ENCODE results near the gene NAT9. TPM values are rescaled to one million over a fixed set of nuclear protein-coding genes. Genes with fewer than 3 reads are reported as not detected.
A peak's percentile ranks its signal among the peaks of the same experiment; 100 is the strongest.

NAT9 gene
- total RNA-seq, 1 experiment from 2014 or later, result 64.8 TPM

GRCh38 chr17:74773414-74773813 is 2.7 kb downstream of the NAT9 start:
- ChIA-PET CTCF (interaction anchor here (0.6 to 5.3 kb wide), 4 partner anchors 27 to 473 kb away, joined by 3 to 74 read pairs (median 3); no protein-coding TSS in a partner anchor), POLR2A (interaction anchor here (1.0 to 1.1 kb wide), 2 partner anchors 23 to 24 kb away, joined by 3 read pairs; no protein-coding TSS in a partner anchor)
- TF ChIP-seq CTCF (IDR thresholded peaks at IDR 0.05; ENCODE audit: unreplicated experiment), result no peak
- Mint-ChIP-seq H3K27ac (ENCODE audit: low read depth, unreplicated experiment) (no peak overlapping the region), H3K36me3 (ENCODE audit: insufficient read depth, unreplicated experiment) (peaks cover 44% of the 10 kb centered on the region), H3K9me3 (ENCODE audit: unreplicated experiment) (no peaks in the 10 kb centered on the region), H3K4me1 (ENCODE audit: insufficient read depth, unreplicated experiment) (peaks cover 27% of the 10 kb centered on the region), H3K27me3 (ENCODE audit: insufficient read depth, unreplicated experiment) (no peaks in the 10 kb centered on the region), H3K4me3 (ENCODE audit: unreplicated experiment) (no peak overlapping the region)
- DNase-seq (ENCODE audit: unreplicated experiment), result no peak
- BruUV-seq (replicated peaks), result no TSS peak
- intact Hi-C loops (cut with micrococcal nuclease), result loop anchor here (5.0 kb wide), 1 partner anchor 116 kb away; no protein-coding TSS in a partner anchor

DNA sequence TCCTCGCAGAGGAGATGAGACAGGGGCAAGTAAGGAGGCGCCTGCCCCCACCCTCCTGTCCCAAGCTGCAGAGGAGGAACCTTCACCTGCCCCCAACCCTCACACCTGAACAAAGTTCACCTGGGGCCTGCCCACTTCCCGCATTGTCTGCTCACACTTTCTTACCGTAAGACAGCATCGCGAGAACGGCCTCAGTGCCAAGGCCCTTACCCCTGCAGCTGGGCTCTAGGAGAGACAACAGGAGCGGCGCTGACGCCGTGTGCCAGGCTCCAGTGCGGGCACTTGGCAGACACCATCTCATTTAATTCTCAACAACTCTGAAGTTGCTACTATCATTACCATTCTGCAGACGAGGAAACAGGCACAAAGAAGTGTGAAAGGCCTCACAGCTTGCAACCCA is 4.1 kb downstream of the NAT9 start:
- H3K9me3 Mint-ChIP-seq (ENCODE audit: unreplicated experiment), result no peaks in the 10 kb centered on the region
- no peak for DNase-seq (ENCODE audit: unreplicated experiment)
- no peak overlapping the region for H3K27ac Mint-ChIP-seq (ENCODE audit: low read depth, unreplicated experiment)
- H3K27me3 Mint-ChIP-seq (ENCODE audit: insufficient read depth, unreplicated experiment), result no peaks in the 10 kb centered on the region
- intact Hi-C loops (cut with micrococcal nuclease), result loop anchor here (5.0 kb wide), 1 partner anchor 115 kb away; no protein-coding TSS in a partner anchor
- no peak for TF ChIP-seq CTCF (IDR thresholded peaks at IDR 0.05; ENCODE audit: unreplicated experiment)
- peaks cover 31% of the 10 kb centered on the region for H3K4me1 Mint-ChIP-seq (ENCODE audit: insufficient read depth, unreplicated experiment)
- no TSS peak for BruUV-seq (replicated peaks)
- H3K36me3 Mint-ChIP-seq (ENCODE audit: insufficient read depth, unreplicated experiment), result peaks cover 52% of the 10 kb centered on the region
- POLR2A ChIA-PET, result no interaction called here
- no peak overlapping the region for H3K4me3 Mint-ChIP-seq (ENCODE audit: unreplicated experiment)
- CTCF ChIA-PET, result interaction anchor here (1.5 to 5.3 kb wide), 4 partner anchors 14 to 93 kb away, joined by 3 to 74 read pairs (median 45); no protein-coding TSS in a partner anchor

DNA sequence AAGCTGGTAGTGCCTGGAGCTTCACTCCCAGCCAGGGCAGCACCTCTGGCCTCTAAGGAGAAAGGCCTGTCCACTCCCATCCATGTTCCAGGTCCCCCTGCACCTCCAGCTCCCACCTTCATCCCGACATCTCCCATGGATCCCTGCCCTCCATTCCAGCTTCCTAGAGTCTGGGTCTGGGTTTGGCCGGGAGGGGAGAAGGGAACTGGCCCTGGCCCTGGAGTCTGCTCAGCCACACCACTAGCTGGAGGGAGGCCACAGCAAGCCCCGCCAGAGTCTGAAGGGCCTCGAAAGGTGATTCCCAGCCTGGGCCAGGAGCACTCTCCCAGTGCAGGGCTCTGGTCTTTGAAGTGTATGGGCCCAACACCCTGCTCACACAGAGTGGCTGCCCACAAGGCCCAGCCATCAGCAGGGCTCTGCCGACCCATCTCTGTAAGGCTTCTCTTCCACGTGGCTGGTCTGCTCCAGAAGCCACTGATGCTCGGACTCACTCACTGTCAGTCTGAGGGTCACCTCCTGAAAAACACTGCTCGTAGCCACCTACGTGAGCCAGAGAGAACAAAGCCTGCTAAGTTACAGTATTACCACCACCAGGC is 4.7 kb downstream of the NAT9 start:
- Mint-ChIP-seq H3K27ac (ENCODE audit: low read depth, unreplicated experiment) (no peak overlapping the region), H3K27me3 (ENCODE audit: insufficient read depth, unreplicated experiment) (no peaks in the 10 kb centered on the region), H3K9me3 (ENCODE audit: unreplicated experiment) (no peaks in the 10 kb centered on the region), H3K4me3 (ENCODE audit: unreplicated experiment) (no peak overlapping the region), H3K36me3 (ENCODE audit: insufficient read depth, unreplicated experiment) (peaks cover 52% of the 10 kb centered on the region), H3K4me1 (ENCODE audit: insufficient read depth, unreplicated experiment) (peaks cover 31% of the 10 kb centered on the region)
- intact Hi-C loops (cut with micrococcal nuclease), result loop anchor here (5.0 kb wide), 1 partner anchor 114 kb away; no protein-coding TSS in a partner anchor
- BruUV-seq (replicated peaks), result no TSS peak
- POLR2A ChIA-PET, result interaction anchor here (0.9 to 3.0 kb wide), 5 partner anchors 13 to 114 kb away, joined by 3 to 18 read pairs (median 4); no protein-coding TSS in a partner anchor
- DNase-seq (ENCODE audit: unreplicated experiment), result no peak
- no peak for TF ChIP-seq CTCF (IDR thresholded peaks at IDR 0.05; ENCODE audit: unreplicated experiment)
- CTCF ChIA-PET, result interaction anchor here (0.6 to 5.3 kb wide), 27 partner anchors 9 to 588 kb away, joined by 3 to 74 read pairs (median 4); no protein-coding TSS in a partner anchor

GRCh38 chr17:74770498-74771318 is 5.4 kb downstream of the NAT9 start:
- Mint-ChIP-seq H3K4me1 (ENCODE audit: insufficient read depth, unreplicated experiment) (peaks cover 25% of the 10 kb centered on the region), H3K27me3 (ENCODE audit: insufficient read depth, unreplicated experiment) (no peaks in the 10 kb centered on the region), H3K27ac (ENCODE audit: low read depth, unreplicated experiment) (peak overlapping the region; percentile 19), H3K36me3 (ENCODE audit: insufficient read depth, unreplicated experiment) (peaks cover 52% of the 10 kb centered on the region), H3K4me3 (ENCODE audit: unreplicated experiment) (no peak overlapping the region), H3K9me3 (ENCODE audit: unreplicated experiment) (no peaks in the 10 kb centered on the region)
- intact Hi-C loops (cut with micrococcal nuclease), result loop anchor here (1.0 to 5.0 kb wide), 3 partner anchors 22 to 113 kb away; partner anchors contain the start of gene NHERF1
- BruUV-seq (replicated peaks), result no TSS peak
- ChIA-PET POLR2A (interaction anchor here (0.9 to 3.0 kb wide), 6 partner anchors 13 to 114 kb away, joined by 3 to 18 read pairs (median 4); no protein-coding TSS in a partner anchor), CTCF (interaction anchor here (0.6 to 5.3 kb wide), 26 partner anchors 8 to 589 kb away, joined by 3 to 74 read pairs (median 4); no protein-coding TSS in a partner anchor)
- DNase-seq (ENCODE audit: unreplicated experiment), result peak; percentile 80
- TF ChIP-seq CTCF (IDR thresholded peaks at IDR 0.05; ENCODE audit: unreplicated experiment), result peak; percentile 93
